Eye (tissue), 1 donor: Measurements from ENCODE around the gene IRF3.
A peak's percentile ranks its signal among the peaks of the same experiment; 100 is the strongest.

Experiments used
- DNase-seq: peaks from one replicate; pipeline ENCODE4 v3.0.0-alpha.2; 2015

The IRF3 gene

GRCh38 chr19:49687150-49687549, 21.5 kb upstream of the IRF3 start:
- no peak for DNase-seq

- DNase-seq = no peak
Measured at GRCh38 chr19:49686503-49687088, 20.9 kb upstream of the IRF3 start.

GRCh38 chr19:49685845-49686332, 20.2 kb upstream of the IRF3 start:
- no peak for DNase-seq

- no peak for DNase-seq
Measured at GRCh38 chr19:49684983-49685553, 19.4 kb upstream of the IRF3 start.

- DNase-seq = no peak
Measured at GRCh38 chr19:49684251-49684982, 18.8 kb upstream of the IRF3 start.

DNA sequence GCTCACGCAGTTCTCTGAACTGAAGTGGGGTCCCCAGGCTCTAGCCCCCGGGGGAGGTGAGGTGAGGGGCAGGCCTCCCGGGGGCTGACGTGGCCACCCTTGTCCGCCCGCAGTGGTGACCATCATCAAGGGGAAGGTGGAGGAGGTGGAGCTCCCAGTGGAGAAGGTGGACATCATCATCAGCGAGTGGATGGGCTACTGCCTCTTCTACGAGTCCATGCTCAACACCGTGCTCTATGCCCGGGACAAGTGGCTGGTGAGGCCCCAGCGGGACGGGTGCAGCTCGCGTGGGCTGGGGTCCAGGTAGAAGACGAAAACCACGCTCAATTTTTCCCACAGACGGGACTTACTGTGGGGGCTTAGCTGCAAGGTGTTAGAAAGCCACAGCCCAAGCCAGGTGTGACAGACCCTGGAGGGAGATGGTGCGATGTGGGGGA, 18.2 kb upstream of the IRF3 start:
- DNase-seq = no peak

GRCh38 chr19:49682274-49682673, 16.6 kb upstream of the IRF3 start:
- DNase-seq = no peak

- no peak for DNase-seq
Measured at GRCh38 chr19:49681830-49682229, 16.2 kb upstream of the IRF3 start.

DNA sequence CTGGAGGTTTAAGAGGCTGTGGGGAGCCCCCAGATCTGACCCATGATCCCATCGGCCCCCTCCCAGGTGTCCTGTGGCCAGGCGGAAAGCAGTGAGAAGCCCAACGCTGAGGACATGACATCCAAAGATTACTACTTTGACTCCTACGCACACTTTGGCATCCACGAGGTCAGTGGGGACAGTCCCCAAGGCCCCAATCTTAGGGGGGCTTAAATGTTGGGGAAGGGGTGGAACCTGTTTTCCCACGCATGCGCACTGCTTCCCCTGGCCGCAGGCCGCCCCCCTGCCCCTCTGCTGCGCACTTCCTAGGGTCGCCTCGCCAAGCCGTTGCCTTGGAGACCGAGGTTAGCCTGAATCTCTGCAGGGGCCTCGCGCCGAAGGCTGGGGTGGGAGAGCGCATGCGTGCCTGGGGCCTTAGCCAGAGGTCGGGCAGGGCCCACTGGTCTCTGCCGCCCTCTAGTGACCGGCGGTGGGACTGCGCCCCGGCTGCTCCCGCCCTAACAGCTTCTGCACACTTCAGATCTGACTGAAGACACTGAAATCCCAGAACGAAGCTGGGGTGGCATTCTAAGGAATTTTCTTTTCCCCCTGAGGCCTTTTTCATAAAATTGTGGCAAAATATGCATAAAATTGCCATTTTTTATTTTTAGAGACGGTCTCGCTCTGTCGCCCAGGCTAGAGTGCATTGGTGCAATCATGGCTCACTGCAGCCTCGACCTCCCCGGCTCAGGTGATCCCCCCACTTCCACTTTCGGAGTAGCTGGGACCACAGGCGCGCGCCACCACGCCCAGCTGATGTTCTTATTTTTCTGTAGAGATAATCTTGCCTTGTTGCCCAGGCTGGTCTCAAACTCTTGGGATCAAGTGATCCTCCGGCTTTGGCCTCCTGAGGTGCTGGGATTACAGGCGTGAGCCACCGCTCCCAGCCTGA, 15.0 kb upstream of the IRF3 start:
- DNase-seq = peak; percentile 99

DNA sequence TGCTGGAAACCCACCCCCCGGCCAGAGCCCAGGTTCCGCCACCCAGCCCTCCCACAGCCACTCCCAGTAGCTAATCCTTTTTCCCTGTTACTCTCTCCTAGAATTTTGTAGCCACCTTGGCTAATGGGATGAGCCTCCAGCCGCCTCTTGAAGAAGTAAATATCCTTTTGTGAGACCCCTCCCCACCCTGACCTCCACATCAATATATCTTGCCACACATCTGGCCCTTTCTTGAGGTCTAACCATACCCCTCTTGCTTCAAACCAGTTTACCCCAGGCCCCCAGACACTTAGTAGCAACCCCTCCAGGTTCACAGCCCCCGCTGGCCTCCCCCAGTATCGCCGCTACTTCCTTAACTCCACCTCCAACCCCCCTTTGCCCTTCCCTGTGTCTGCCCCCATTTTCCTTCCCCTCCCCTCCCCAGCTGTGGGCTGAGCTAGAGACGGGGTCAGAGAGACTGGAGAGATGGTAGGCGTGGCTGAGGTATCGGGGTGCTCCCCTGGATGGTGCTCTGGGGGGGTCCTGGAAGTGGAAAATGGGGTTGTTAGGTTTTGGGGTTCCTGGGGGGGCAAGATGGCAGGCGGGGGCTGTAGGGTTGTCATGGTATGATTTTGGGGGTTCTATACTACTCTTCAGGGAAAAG, 14.2 kb upstream of the IRF3 start:
- no peak for DNase-seq

- DNase-seq = no peak
Measured at GRCh38 chr19:49678985-49679770, 13.5 kb upstream of the IRF3 start.

- DNase-seq = peak; percentile 97
Measured at GRCh38 chr19:49677901-49678674, 12.4 kb upstream of the IRF3 start.

DNA sequence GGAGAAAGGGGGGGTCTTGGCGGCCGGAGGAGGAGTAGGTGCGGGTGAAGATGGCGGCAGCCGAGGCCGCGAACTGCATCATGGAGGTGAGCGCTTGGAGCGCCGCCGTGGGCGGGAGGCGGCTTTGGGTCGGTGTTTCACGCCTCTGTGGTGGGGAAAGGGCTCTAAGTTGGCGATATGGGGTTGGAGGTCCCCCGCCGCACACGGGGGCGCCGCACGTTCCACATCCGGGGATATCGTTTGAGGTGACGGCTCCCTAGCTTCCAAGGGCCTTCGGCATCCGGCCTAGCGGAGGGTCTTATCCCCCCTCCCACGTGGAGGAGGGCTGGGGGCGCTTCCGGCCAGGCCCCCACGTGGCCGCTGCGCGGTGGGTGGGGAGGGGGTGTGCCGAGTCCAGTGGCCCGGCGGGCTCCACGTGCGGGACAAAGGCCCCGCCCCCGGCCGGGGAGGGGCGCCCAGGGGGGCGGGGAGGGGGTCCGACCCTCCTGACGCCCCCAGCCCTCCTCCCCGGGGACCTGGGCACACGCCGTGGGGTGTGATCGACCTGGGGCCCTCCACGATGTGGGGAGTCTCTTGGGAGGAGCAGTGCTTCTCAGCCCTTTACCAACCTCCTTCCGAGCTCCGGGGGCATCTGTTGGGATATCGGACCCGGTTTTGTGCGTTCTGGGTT, 11.7 kb upstream of the IRF3 start, which contains the start of gene PRMT1:
PRMT1 (plus strand) TSS at position 41 of the 670 bp plus-strand sequence; CDS start at position 51, 10 bp downstream.
- no peak for DNase-seq

DNA sequence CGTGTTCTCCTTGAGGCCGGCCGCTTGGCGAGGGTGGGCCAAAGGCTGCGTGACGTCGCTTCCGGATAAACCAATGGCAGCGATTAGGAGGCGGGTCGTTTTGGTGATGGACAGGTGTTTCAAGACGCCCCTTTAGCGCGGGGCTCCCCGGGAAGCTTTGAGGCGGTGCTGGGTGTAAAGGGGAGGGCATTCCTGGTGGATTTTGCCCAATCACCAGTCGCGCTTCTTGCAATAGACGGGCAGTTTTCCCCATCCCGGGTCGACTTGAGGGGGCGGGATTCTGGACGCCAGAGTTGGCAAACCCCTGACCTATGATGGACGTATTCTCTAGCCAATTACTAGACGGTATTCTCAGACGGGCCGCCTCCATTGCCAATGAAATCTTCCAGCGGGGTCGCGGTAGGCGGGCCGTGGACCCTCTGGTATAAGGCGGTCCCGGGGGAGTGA, 11.2 kb upstream of the IRF3 start:
- peak; percentile 100 for DNase-seq

GRCh38 chr19:49676136-49676783, 10.6 kb upstream of the IRF3 start:
- no peak for DNase-seq

DNA sequence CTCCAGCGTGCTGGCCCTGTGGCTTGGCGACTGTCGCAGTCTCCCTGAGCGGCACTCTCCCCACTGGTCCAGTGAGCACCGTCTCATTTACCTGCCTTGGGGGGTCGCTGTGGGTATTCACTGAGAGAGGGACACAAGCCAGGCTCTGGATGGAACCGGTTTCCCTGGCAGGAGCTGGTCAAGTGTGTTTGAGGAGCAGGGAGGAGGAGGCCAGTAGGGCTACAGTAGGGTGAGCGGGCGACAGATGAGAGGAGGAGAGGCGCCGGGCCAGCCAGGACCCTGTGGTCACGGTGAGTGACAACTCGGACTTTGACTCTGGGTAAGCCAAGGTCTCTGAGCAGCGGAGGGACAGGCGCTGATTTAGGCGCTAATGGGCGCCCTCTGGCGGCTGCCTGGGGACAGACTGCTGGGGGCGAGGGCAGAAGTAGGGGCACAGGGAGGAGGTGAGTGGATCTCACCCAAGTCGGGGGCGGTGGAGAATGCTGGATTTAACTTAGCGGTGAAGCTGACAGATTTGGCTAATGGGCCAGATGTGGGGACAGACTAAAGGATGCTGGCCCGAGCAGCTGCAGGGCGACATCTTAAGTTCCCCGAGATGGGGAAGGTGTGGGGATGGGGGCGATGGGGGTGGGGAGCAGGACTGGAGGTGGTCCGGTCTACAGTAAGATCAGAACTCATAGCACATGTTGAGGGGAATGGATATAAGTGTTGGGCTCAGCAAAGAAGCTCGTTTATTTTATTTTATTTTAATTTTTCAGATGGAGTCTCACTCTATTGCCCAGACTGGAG, 6.7 kb upstream of the IRF3 start:
- peak; percentile 86 for DNase-seq

- DNase-seq = no peak
Measured at GRCh38 chr19:49669516-49669915, 3.9 kb upstream of the IRF3 start.

GRCh38 chr19:49667473-49667872, 1.8 kb upstream of the IRF3 start:
- no peak for DNase-seq

DNA sequence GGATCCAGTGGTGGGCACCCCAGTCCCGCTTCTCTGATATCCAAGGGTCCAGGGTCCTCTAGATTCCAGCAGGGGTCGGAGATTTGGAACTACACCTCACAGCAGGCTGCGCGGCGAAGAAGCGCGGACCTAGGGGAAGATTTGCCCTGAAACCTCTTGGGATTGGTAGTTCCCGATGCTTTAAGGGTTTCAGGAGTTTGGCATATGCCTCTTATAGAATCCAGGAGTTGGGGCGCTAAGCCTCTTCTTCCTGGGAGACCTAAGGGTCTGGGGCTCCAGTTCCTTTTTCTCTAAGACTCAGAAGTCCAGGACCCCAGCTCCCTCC, 425 bp upstream of the IRF3 start:
- no peak for DNase-seq
